K562 (cell line): ENCODE results near the gene LRP1. TPM values are rescaled to one million over a fixed set of nuclear protein-coding genes. Genes with fewer than 3 reads are reported as not detected.

Experiments
- ATAC-seq: fragments of 200-7000 bp; cut with Tn5 transposase; 3 replicates; pipeline ENCODE4 v1.9.1; 2020; ENCODE audit warnings: moderate library complexity
- BruUV-seq: library from RNA; stranded (reverse); fragments of 400-500 nt; replicated peaks from 2 replicates; lab custom pipeline; 2021; lab: Mats Ljungman, UMichigan
- CTCF ChIA-PET: fragments of 300-600 bp; formaldehyde crosslinking; extraction: SDS; loops from one replicate; lab custom pipeline; 2021; ENCODE audit warnings: low intra/inter-chr PET ratio; lab: Yijun Ruan, JAX
- POLR2A ChIA-PET: fragments of 300-600, 350-650 bp; sonication (Branson Sonifier 250); formaldehyde crosslinking; extraction: SDS; loops from one replicate; lab custom pipeline; 2021; ENCODE audit warnings: antibody characterized with exemption, inconsistent platforms; lab: Yijun Ruan, JAX
- DNase-seq, 4 experiments: peaks; one replicate each; pipeline versions ENCODE4 v3.0.0 to v3.0.0-alpha.2; 2011 to 2018; ENCODE audit warnings: low spot score in 3 of 4, mixed read lengths in 3 of 4; ENCODE audit errors: extremely low read depth in 1 of 4
- FAIRE-seq: peaks from 2 replicates; lab custom pipeline; 2011; peaks lifted over from hg19 to GRCh38; lab: Jason Lieb, UNC
- H2AFZ ChIP-seq: 2 replicates; pipeline ENCODE4 v1.6.0; 2011; ENCODE audit warnings: low read depth, low read length, control low read depth, inconsistent platforms
- H3K27ac ChIP-seq: fragments of 200-600 bp; 3 replicates; pipeline ENCODE4 v1.8.0; 2011; ENCODE audit warnings: low read depth, mild to moderate bottlenecking, control low read depth, inconsistent platforms, low read length, moderate library complexity, mixed read lengths; ENCODE audit errors: extremely low read depth
- H3K27me3 ChIP-seq, 2 experiments: fragments of 300-600 bp in 1 of 2; 2 replicates in 1 of 2; 3 replicates in 1 of 2; pipeline versions ENCODE4 v1.6.0 to v1.8.0; 2011; ENCODE audit warnings: inconsistent platforms in 2 of 2, low read length in 2 of 2, mild to moderate bottlenecking in 1 of 2, mixed read lengths in 1 of 2, moderate library complexity in 1 of 2; ENCODE audit not compliant: control insufficient read depth in 2 of 2, insufficient read depth in 2 of 2
- H3K36me3 ChIP-seq: fragments of 300-600 bp; 3 replicates; pipeline ENCODE4 v1.8.0; 2011; ENCODE audit warnings: mild to moderate bottlenecking, low read length, inconsistent platforms; ENCODE audit not compliant: control insufficient read depth, insufficient read depth
- H3K4me1 ChIP-seq, 2 experiments: fragments of 200-600 bp in 1 of 2; replicated peaks in 1 of 2; 2 replicates in 1 of 2; 3 replicates in 1 of 2; pipeline versions ENCODE4 v1.5.1 to v1.8.0; 2011; ENCODE audit warnings: inconsistent platforms in 2 of 2, low read length in 2 of 2, mild to moderate bottlenecking in 1 of 2, mixed read lengths in 1 of 2, moderate library complexity in 1 of 2; ENCODE audit not compliant: control insufficient read depth in 2 of 2, insufficient read depth in 2 of 2
- H3K4me2 ChIP-seq: 2 replicates; pipeline ENCODE4 v1.6.1; 2011; ENCODE audit warnings: low read length, control low read depth, inconsistent platforms, mixed read lengths; ENCODE audit not compliant: insufficient read depth
- H3K4me3 ChIP-seq: fragments of 200-600 bp; sonication (generic), shearing (Covaris generic); 2 replicates; pipeline ENCODE4 v1.5.1; 2016; ENCODE audit warnings: control low read depth, inconsistent platforms
- H3K79me2 ChIP-seq: fragments of 200-600 bp; 3 replicates; pipeline ENCODE4 v1.8.0; 2011; ENCODE audit warnings: low read length, inconsistent platforms; ENCODE audit not compliant: control insufficient read depth, insufficient read depth
- H3K9ac ChIP-seq, 2 experiments: 2 replicates each; pipeline versions ENCODE4 v1.6.0 to v1.6.1; 2011; ENCODE audit warnings: low read depth in 2 of 2, low read length in 2 of 2, control low read depth in 1 of 2, inconsistent platforms in 1 of 2, mild to moderate bottlenecking in 1 of 2, mixed read lengths in 1 of 2; ENCODE audit not compliant: insufficient read depth in 1 of 2
- H3K9me1 ChIP-seq: one replicate; pipeline ENCODE4 v1.6.0; 2011; ENCODE audit warnings: inconsistent platforms, mild to moderate bottlenecking, low read length, moderate library complexity; ENCODE audit not compliant: control insufficient read depth, insufficient read depth
- H3K9me3 ChIP-seq: replicated peaks from 2 replicates; pipeline ENCODE4 v1.5.1; 2011; ENCODE audit warnings: low read depth, low read length, inconsistent platforms; ENCODE audit not compliant: control insufficient read depth, insufficient read depth
- H4K20me1 ChIP-seq: replicated peaks from 2 replicates; pipeline ENCODE4 v1.6.1; 2011; ENCODE audit warnings: low read length, inconsistent platforms, mixed read lengths; ENCODE audit not compliant: control insufficient read depth, insufficient read depth
- CHD2 ChIP-seq: IDR thresholded peaks from 2 replicates; pipeline ENCODE4 v1.6.1; 2011; ENCODE audit warnings: low read depth, low read length
- CREM ChIP-seq: IDR thresholded peaks from 2 replicates; pipeline ENCODE4 v1.6.1; 2014; ENCODE audit warnings: antibody characterized with exemption, low read depth
- DDX20 ChIP-seq: fragments of 450-650 bp; IDR thresholded peaks from 2 replicates; pipeline ENCODE4 v1.6.1; 2016; ENCODE audit warnings: missing genetic modification characterization, low read depth, mild to moderate bottlenecking, missing compliant biosample characterization, moderate library complexity
- HMG20B ChIP-seq: fragments of 250-450 bp; sonication (Bioruptor Pico); IDR thresholded peaks from 2 replicates; pipeline ENCODE4 v1.5.0; 2021; ENCODE audit warnings: mild to moderate bottlenecking
- L3MBTL2 ChIP-seq: fragments of 450-650 bp; IDR thresholded peaks from 2 replicates; pipeline ENCODE4 v1.6.1; 2016; ENCODE audit warnings: mild to moderate bottlenecking, moderate library complexity
- PURB ChIP-seq: sonication (generic); formaldehyde crosslinking; IDR thresholded peaks from 2 replicates; pipeline ENCODE4 v1.9.0; 2021; ENCODE audit warnings: low read depth, mild to moderate bottlenecking, missing genetic modification reagents
- TAL1 ChIP-seq: fragments of 450-650 bp; IDR thresholded peaks from 2 replicates; pipeline ENCODE4 v1.6.1; 2016; ENCODE audit warnings: mild to moderate bottlenecking
- ZBTB34 ChIP-seq: fragments of 250-450 bp; sonication (Bioruptor Pico); IDR thresholded peaks from 2 replicates; pipeline ENCODE4 v1.8.0; 2021; ENCODE audit warnings: mild to moderate bottlenecking, moderate library complexity
- ZNF444 ChIP-seq: fragments of 250-450 bp; sonication (Bioruptor Pico); IDR thresholded peaks from 2 replicates; pipeline ENCODE4 v1.4.0; 2020; ENCODE audit warnings: mild to moderate bottlenecking, moderate library complexity
- ZNF445 ChIP-seq: fragments of 250-450 bp; sonication (Bioruptor Pico); IDR thresholded peaks from 2 replicates; pipeline ENCODE4 v1.4.0; 2020; ENCODE audit warnings: low read depth, mild to moderate bottlenecking, moderate library complexity
- WGBS: fragments of 100-300 bp; shearing (Covaris generic); methylation state at CpG from one replicate; pipeline ENCODE4 v1.1.6; 2016; ENCODE audit warnings: low coverage, mixed read lengths; ENCODE audit not compliant: insufficient coverage; ENCODE audit errors: missing lambda C conversion rate; 5-methylcytosine and 5-hydroxymethylcytosine counted together
- in situ Hi-C: fragments of 300-500 bp; cut with MboI; formaldehyde crosslinking; loops from 4 replicates; pipeline ENCODE4 v1.15.0; 2018; ENCODE audit warnings: inconsistent platforms, mixed read lengths
- intact Hi-C: fragments of 100-400 bp; cut with micrococcal nuclease; formaldehyde crosslinking; loops from 2 replicates; pipeline ENCODE4 v1.14.2; 2022
- polyA plus RNA-seq, 8 experiments: library from polyadenylated mRNA; depleted of rRNA in 4 of 8; stranded (reverse) in 5 of 8; unstranded in 3 of 8; fragments of >200 nt; fragmentation: Nextera tagmentation in 2 of 8; fragmentation: Illumina TruSeq in 1 of 8; extraction: Ambion mirVana in 2 of 8; extraction: Trizol in 1 of 8; gene quantifications; 2 replicates each; pipeline versions ENCODE4 v1.2.1 to v1.2.3, GENCODE V29; 2011 to 2014; ENCODE audit warnings: inconsistent platforms in 1 of 8, missing spikeins in 1 of 8
- total RNA-seq, 7 experiments: library from RNA; depleted of rRNA in 6 of 7; stranded (reverse); fragments of >200 nt in 6 of 7; fragmentation: Illumina TruSeq in 2 of 7; extraction: Trizol in 2 of 7; gene quantifications; 2 replicates each; pipeline versions ENCODE4 v1.2.1 to v1.2.3, GENCODE V29; 2011 to 2021; ENCODE audit warnings: low replicate concordance in 1 of 7
- TF ChIP-seq, protein P1 (sequence below): fragments of 250-450 bp; sonication (Bioruptor Pico); IDR thresholded peaks from 2 replicates; pipeline ENCODE4 v1.5.0; 2021
- TF ChIP-seq, protein P2 (sequence below): fragments of 450-650 bp; formaldehyde crosslinking; IDR thresholded peaks from 2 replicates; pipeline ENCODE4 v1.4.0; 2020; ENCODE audit warnings: mild to moderate bottlenecking, moderate library complexity

The LRP1 gene
- total and polyA plus RNA-seq, 9 of the 15 experiments (the other 6 are each of a cell fraction or from before 2014, with no cell fraction given): 0.04 to 0.64 (median 0.19) TPM; not detected in 2

- DNase-seq: no peak
- no peaks in the 10 kb centered on the region; the same call in 1 of the 2 replicates for H4K20me1 ChIP-seq
- WGBS: 59% methylated on average over 5 of the region's 13 CpGs
- TF ChIP-seq HMG20B (CRISPR knock-in tag) (no peak), ZNF445 (no peak), TAL1 (no peak), CHD2 (no peak), DDX20 (no peak), PURB (CRISPR knock-in tag) (no peak), CREM (no peak), L3MBTL2 (no peak), ZBTB34 (CRISPR knock-in tag) (no peak), ZNF444 (no peak)
- TF ChIP-seq, protein P1, sequence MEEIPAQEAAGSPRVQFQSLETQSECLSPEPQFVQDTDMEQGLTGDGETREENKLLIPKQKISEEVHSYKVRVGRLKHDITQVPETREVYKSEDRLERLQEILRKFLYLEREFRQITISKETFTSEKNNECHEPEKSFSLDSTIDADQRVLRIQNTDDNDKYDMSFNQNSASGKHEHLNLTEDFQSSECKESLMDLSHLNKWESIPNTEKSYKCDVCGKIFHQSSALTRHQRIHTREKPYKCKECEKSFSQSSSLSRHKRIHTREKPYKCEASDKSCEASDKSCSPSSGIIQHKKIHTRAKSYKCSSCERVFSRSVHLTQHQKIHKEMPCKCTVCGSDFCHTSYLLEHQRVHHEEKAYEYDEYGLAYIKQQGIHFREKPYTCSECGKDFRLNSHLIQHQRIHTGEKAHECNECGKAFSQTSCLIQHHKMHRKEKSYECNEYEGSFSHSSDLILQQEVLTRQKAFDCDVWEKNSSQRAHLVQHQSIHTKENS (CRISPR knock-in tag): no peak
- TF ChIP-seq, protein P2, sequence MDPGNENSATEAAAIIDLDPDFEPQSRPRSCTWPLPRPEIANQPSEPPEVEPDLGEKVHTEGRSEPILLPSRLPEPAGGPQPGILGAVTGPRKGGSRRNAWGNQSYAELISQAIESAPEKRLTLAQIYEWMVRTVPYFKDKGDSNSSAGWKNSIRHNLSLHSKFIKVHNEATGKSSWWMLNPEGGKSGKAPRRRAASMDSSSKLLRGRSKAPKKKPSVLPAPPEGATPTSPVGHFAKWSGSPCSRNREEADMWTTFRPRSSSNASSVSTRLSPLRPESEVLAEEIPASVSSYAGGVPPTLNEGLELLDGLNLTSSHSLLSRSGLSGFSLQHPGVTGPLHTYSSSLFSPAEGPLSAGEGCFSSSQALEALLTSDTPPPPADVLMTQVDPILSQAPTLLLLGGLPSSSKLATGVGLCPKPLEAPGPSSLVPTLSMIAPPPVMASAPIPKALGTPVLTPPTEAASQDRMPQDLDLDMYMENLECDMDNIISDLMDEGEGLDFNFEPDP: no peak
- TF ChIP-seq, all 486 proteins: peak for 0
- H3K4me1 ChIP-seq: peaks cover 19 to 61% of the 10 kb centered on the region in 2 experiments
- peaks cover 31 to 42% of the 10 kb centered on the region in 2 experiments for H3K27me3 ChIP-seq
- H3K9me1 ChIP-seq: peaks cover 2% of the 10 kb centered on the region
- FAIRE-seq: no peak
- no peaks in the 10 kb centered on the region for H3K79me2 ChIP-seq
- H3K9me3 ChIP-seq: no peaks in the 10 kb centered on the region
- no peak for ATAC-seq
- no TSS peak for BruUV-seq
- intact Hi-C loops: no loop called here
- H3K27ac ChIP-seq: no peak overlapping the region
- no peak overlapping the region for H2AFZ ChIP-seq
- in situ Hi-C loops: no loop called here
- ChIA-PET CTCF (no interaction called here), POLR2A (interaction anchor here (0.6 to 1.2 kb wide), 6 partner anchors 8 to 513 kb away, joined by 3 to 5 read pairs (median 3); no protein-coding TSS in a partner anchor)
- no peak overlapping the region for H3K9ac ChIP-seq
- H3K4me2 ChIP-seq: no peak overlapping the region
- no peak overlapping the region for H3K4me3 ChIP-seq
- H3K36me3 ChIP-seq: no peaks in the 10 kb centered on the region
Measured at GRCh38 chr12:57222286-57223190, 94.3 kb downstream of the LRP1 start.
